HCT116 (cell line): ENCODE data around the gene MSI2. TPM values are rescaled to one million over a fixed set of nuclear protein-coding genes. Genes with fewer than 3 reads are reported as not detected.

ENCODE experiments used
- ATAC-seq: fragments of 200-7000 bp; cut with Tn5 transposase; 2 replicates; pipeline ENCODE4 v1.9.1; 2020; ENCODE audit warnings: mild to moderate bottlenecking, moderate library complexity
- BruUV-seq: library from RNA; stranded (reverse); fragments of 400-500 nt; replicated peaks from 2 replicates; lab custom pipeline; 2021; lab: Mats Ljungman, UMichigan
- CTCF ChIA-PET: fragments of 300-600 bp; sonication (Branson Sonifier 250); formaldehyde crosslinking; loops from one replicate; lab custom pipeline; 2021; ENCODE audit warnings: antibody characterized with exemption; lab: Charles Lee
- POLR2A ChIA-PET: fragments of 300-600, 350-600 bp; sonication (Branson Sonifier 250); formaldehyde crosslinking; loops from one replicate; lab custom pipeline; 2021; ENCODE audit warnings: antibody characterized with exemption; lab: Charles Lee
- RAD21 ChIA-PET, 2 experiments: fragments of 300-600 bp; sonication (Branson Sonifier 250); formaldehyde crosslinking; loops; one replicate each; lab custom pipeline; 2023; ENCODE audit warnings: low total read pairs in 2 of 2; ENCODE audit not compliant: uncharacterized antibody in 2 of 2, unreplicated experiment in 2 of 2, low non-redundant PET in 1 of 2; lab: Charles Lee
- DNase-seq: peaks from one replicate; pipeline ENCODE4 v3.0.0-alpha.2; 2010; ENCODE audit warnings: low read depth, low spot score
- H2AFZ ChIP-seq: fragments of 200-600 bp; shearing (Covaris generic), sonication (generic); 2 replicates; pipeline ENCODE4 v1.6.1; 2017; ENCODE audit warnings: low read depth, mixed run types, mixed read lengths, antibody characterized with exemption, low read length; ENCODE audit not compliant: poor library complexity, severe bottlenecking
- H3K27ac ChIP-seq: 2 replicates; pipeline ENCODE4 v1.5.1; 2012; ENCODE audit warnings: low read depth, low read length
- H3K27me3 ChIP-seq: fragments of 200-600 bp; sonication (generic); 2 replicates; pipeline ENCODE4 v1.6.1; 2016; ENCODE audit warnings: mixed run types, low read length, mixed read lengths; ENCODE audit not compliant: insufficient read depth
- H3K36me3 ChIP-seq, 2 experiments: fragments of 200-500 bp in 1 of 2; fragments of 200-600 bp in 1 of 2; sonication (Bioruptor generic) in 1 of 2; sonication (generic) in 1 of 2; 2 replicates each; pipeline versions ENCODE4 v1.5.1 to v1.6.1; 2014 to 2016; ENCODE audit warnings: low read length in 2 of 2, inconsistent platforms in 1 of 2, mixed read lengths in 1 of 2, mixed run types in 1 of 2; ENCODE audit not compliant: insufficient read depth in 2 of 2, control insufficient read depth in 1 of 2
- H3K4me1 ChIP-seq, 2 experiments: fragments of 200-600 bp in 1 of 2; sonication (generic) in 1 of 2; 2 replicates each; pipeline versions ENCODE4 v1.5.1 to v1.6.1; 2012 to 2017; ENCODE audit warnings: low read length in 2 of 2, inconsistent platforms in 1 of 2, mild to moderate bottlenecking in 1 of 2, mixed read lengths in 1 of 2, mixed run types in 1 of 2, moderate library complexity in 1 of 2; ENCODE audit not compliant: insufficient read depth in 2 of 2, control insufficient read depth in 1 of 2
- H3K4me2 ChIP-seq: fragments of 200-600 bp; sonication (generic); 2 replicates; pipeline ENCODE4 v1.6.1; 2017; ENCODE audit warnings: mixed run types, low read length, mixed read lengths
- H3K4me3 ChIP-seq, 2 experiments: fragments of 200-600 bp in 1 of 2; sonication (generic) in 1 of 2; replicated peaks in 1 of 2; 2 replicates each; pipeline ENCODE4 v1.5.1; 2011 to 2016; ENCODE audit warnings: low read length in 2 of 2, control low read depth in 1 of 2, low read depth in 1 of 2, mild to moderate bottlenecking in 1 of 2, mixed read lengths in 1 of 2, mixed run types in 1 of 2
- H3K79me2 ChIP-seq: fragments of 200-600 bp; sonication (generic); 2 replicates; pipeline ENCODE4 v1.6.1; 2017; ENCODE audit warnings: mild to moderate bottlenecking, mixed run types, low read length, moderate library complexity, mixed read lengths; ENCODE audit not compliant: insufficient read depth
- H3K9ac ChIP-seq: fragments of 200-600 bp; sonication (generic); 2 replicates; pipeline ENCODE4 v1.6.1; 2016; ENCODE audit warnings: low read length, mixed read lengths
- H3K9me2 ChIP-seq: fragments of 200-600 bp; sonication (generic), shearing (Covaris generic); 2 replicates; pipeline ENCODE4 v1.6.1; 2017; ENCODE audit warnings: mixed run types, mild to moderate bottlenecking, moderate library complexity; ENCODE audit not compliant: insufficient read depth
- H3K9me3 ChIP-seq, 2 experiments: fragments of 200-500 bp in 1 of 2; fragments of 200-600 bp in 1 of 2; sonication (Bioruptor generic) in 1 of 2; sonication (generic) in 1 of 2; 2 replicates each; pipeline ENCODE4 v1.6.1; 2014 to 2017; ENCODE audit warnings: low read length in 2 of 2, mixed read lengths in 2 of 2, inconsistent platforms in 1 of 2, low read depth in 1 of 2, mild to moderate bottlenecking in 1 of 2, mixed run types in 1 of 2, moderate library complexity in 1 of 2; ENCODE audit not compliant: control insufficient read depth in 1 of 2, insufficient read depth in 1 of 2
- H4K20me1 ChIP-seq: fragments of 200-600 bp; sonication (generic), shearing (Covaris generic); 2 replicates; pipeline ENCODE4 v1.6.1; 2017; ENCODE audit warnings: mixed run types, mild to moderate bottlenecking, moderate library complexity; ENCODE audit not compliant: insufficient read depth
- CEBPB ChIP-seq: IDR thresholded peaks from 2 replicates; pipeline ENCODE4 v1.6.1; 2012; ENCODE audit warnings: low read depth
- CTCF ChIP-seq, 3 experiments: fragments of 200-600 bp in 1 of 3; sonication (generic) in 1 of 3; IDR thresholded peaks in 2 of 3; conservative IDR thresholded peaks in 1 of 3; 2 replicates each; pipeline ENCODE4 v1.5.1; 2012 to 2017; ENCODE audit warnings: low read depth in 2 of 3, low read length in 2 of 3, antibody characterized with exemption in 1 of 3, borderline replicate concordance in 1 of 3, control low read depth in 1 of 3, mild to moderate bottlenecking in 1 of 3, mixed read lengths in 1 of 3, mixed run types in 1 of 3, moderate library complexity in 1 of 3; ENCODE audit not compliant: insufficient read depth in 1 of 3
- REST ChIP-seq: IDR thresholded peaks from 2 replicates; pipeline ENCODE4 v1.6.1; 2012; ENCODE audit warnings: low read depth
- TCF7L2 ChIP-seq: IDR thresholded peaks from 2 replicates; pipeline ENCODE4 v1.7.0; 2011; ENCODE audit warnings: borderline replicate concordance, inconsistent platforms; ENCODE audit not compliant: insufficient read depth, insufficient read length; ENCODE audit errors: extremely low read depth
- intact Hi-C: fragments of 100-400 bp; cut with micrococcal nuclease; formaldehyde crosslinking; loops from 2 replicates; pipeline ENCODE4 v1.10.0; 2022
- total RNA-seq: library from RNA; stranded (reverse); gene quantifications from one replicate; pipeline ENCODE4 v1.2.1, GENCODE V29; 2021; ENCODE audit not compliant: unreplicated experiment

MSI2 gene
- total RNA-seq, 1 experiment from 2014 or later: 137 TPM

- DNase-seq: no peak
- intact Hi-C loops: no loop called here
- BruUV-seq: no TSS peak
- H3K9ac ChIP-seq: no peak overlapping the region
- ChIA-PET CTCF (no interaction called here), RAD21 (interaction anchor here in 1 of 2 experiments (0.6 kb wide), 1 partner anchor 87 kb away, joined by 3 read pairs; no protein-coding TSS in a partner anchor), POLR2A (no interaction called here)
- H3K27me3 ChIP-seq: no peaks in the 10 kb centered on the region
- H3K9me2 ChIP-seq: no peaks in the 10 kb centered on the region
- peaks cover 3 to 4% of the 10 kb centered on the region in 2 experiments; a peak in 2 of 4 replicates for H3K36me3 ChIP-seq
- H3K79me2 ChIP-seq: peaks cover 20% of the 10 kb centered on the region; the same call in 1 of the 2 replicates
- no peaks in the 10 kb centered on the region for H4K20me1 ChIP-seq
- no peak overlapping the region for H3K4me3 ChIP-seq
- no peak for ATAC-seq
- TF ChIP-seq TCF7L2 (no peak), CTCF (IDR thresholded peaks at IDR 0.05 in 2 of 3, conservative IDR thresholded peaks at IDR 0.05 in 1 of 3; ENCODE audit: borderline replicate concordance in 1 of 3, insufficient read depth in 1 of 3, low read depth in 2 of 3, low read length in 2 of 3) (no peak), CEBPB (no peak), REST (no peak)
- H2AFZ ChIP-seq: no peak overlapping the region
- H3K27ac ChIP-seq: no peak overlapping the region
- no peak overlapping the region for H3K4me2 ChIP-seq
- H3K9me3 ChIP-seq: no peaks in the 10 kb centered on the region
- H3K4me1 ChIP-seq: peaks cover 16 to 19% of the 10 kb centered on the region in 2 experiments; a peak in 3 of 4 replicates
These were observed 55.9 kb downstream of the MSI2 start for GRCh38 chr17:57312242-57312641.
